ENCODE measurements around the gene TMEM178B. TPM values are rescaled to one million over a fixed set of nuclear protein-coding genes. Genes with fewer than 3 reads are reported as not detected.

TMEM178B gene
- polyA plus RNA-seq, 1 donor (not counting 4 experiments of a cell fraction or from before 2014, with no cell fraction given): not detected

DNA sequence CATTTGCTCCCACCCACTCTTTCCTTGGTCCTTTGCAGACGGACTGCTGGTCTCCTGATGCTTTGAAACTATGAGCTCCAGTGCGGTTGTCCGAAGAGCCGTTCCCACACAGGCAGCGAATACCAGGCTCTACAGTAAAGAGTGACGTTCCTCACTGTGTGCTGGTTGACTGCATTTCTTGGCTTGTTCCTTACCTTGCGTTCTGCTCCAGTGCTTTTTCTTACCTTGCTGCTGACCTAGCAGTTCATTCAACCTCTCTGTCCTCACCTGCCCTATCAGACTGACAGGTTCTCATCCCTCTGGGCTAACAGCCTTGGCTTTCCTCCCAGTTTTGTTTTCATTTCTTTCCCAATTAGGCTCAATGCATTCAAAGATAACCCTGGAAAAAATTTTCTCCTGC is 214.8 kb downstream of the TMEM178B start:
- no peak overlapping the region for H3K9ac ChIP-seq (ENCODE audit: control insufficient read depth, extremely low read depth, insufficient read depth, low read length)
- TF ChIP-seq, protein P1, sequence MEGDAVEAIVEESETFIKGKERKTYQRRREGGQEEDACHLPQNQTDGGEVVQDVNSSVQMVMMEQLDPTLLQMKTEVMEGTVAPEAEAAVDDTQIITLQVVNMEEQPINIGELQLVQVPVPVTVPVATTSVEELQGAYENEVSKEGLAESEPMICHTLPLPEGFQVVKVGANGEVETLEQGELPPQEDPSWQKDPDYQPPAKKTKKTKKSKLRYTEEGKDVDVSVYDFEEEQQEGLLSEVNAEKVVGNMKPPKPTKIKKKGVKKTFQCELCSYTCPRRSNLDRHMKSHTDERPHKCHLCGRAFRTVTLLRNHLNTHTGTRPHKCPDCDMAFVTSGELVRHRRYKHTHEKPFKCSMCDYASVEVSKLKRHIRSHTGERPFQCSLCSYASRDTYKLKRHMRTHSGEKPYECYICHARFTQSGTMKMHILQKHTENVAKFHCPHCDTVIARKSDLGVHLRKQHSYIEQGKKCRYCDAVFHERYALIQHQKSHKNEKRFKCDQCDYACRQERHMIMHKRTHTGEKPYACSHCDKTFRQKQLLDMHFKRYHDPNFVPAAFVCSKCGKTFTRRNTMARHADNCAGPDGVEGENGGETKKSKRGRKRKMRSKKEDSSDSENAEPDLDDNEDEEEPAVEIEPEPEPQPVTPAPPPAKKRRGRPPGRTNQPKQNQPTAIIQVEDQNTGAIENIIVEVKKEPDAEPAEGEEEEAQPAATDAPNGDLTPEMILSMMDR (optimal IDR thresholded peaks at IDR 0.05 in 1 of 3, IDR thresholded peaks at IDR 0.05 in 1 of 3, conservative IDR thresholded peaks at IDR 0.05 in 1 of 3; ENCODE audit: extremely low read depth in 1 of 3, insufficient read depth in 2 of 3, low read length in 3 of 3): no peak
- TF ChIP-seq EZH2 (IDR thresholded peaks at IDR 0.05; ENCODE audit: low read length): no peak
- no peak for FAIRE-seq

DNA sequence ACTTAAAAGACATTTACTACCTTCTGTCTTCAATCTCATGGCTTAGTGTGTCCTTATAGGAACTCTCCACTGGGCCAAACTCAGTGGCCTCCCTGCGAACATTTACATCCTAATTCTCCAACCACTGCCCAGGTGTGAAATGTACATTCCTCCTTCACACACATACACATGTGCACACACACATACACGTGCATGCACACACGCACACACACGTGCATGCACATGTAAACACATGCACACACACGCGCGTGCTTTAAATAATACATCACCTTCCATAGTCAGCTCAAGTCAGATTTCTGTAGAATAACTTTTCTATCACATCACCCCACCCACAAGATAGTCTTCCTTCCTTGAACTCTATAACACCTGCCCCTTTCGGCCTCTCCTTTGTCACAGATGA is 216.5 kb downstream of the TMEM178B start:
- no peak for FAIRE-seq
- no peaks in the 10 kb centered on the region for H3K36me3 ChIP-seq (ENCODE audit: control insufficient read depth in 2 of 2, extremely low read depth in 1 of 2, insufficient read depth in 2 of 2, low read length in 2 of 2)
- no peaks in the 10 kb centered on the region for H3K27me3 ChIP-seq (ENCODE audit: control insufficient read depth, extremely low read depth, insufficient read depth, low read length)

More for the DNA sequence above, 214.8 kb downstream of the TMEM178B start:
- no peak overlapping the region for H3K4me2 ChIP-seq (ENCODE audit: control insufficient read depth, extremely low read depth, insufficient read depth, low read depth, low read length)
- no peaks in the 10 kb centered on the region for H3K9me1 ChIP-seq (ENCODE audit: control insufficient read depth, extremely low read depth, insufficient read depth, low read length)
- no peak overlapping the region for H3K4me3 ChIP-seq (ENCODE audit: control insufficient read depth in 2 of 3, extremely low read depth in 1 of 3, insufficient read depth in 2 of 3, low read depth in 1 of 3, low read length in 3 of 3)
- H3K27me3 ChIP-seq (ENCODE audit: control insufficient read depth, extremely low read depth, insufficient read depth, low read length): no peaks in the 10 kb centered on the region
- H2AFZ ChIP-seq (ENCODE audit: control insufficient read depth, low read length): no peak overlapping the region
- no peaks in the 10 kb centered on the region for H3K79me2 ChIP-seq (ENCODE audit: control insufficient read depth, insufficient read depth, low read length)
- DNase-seq (ENCODE audit: low read depth, low spot score): no peak
- H3K4me1 ChIP-seq (ENCODE audit: control insufficient read depth, extremely low read depth, insufficient read depth, low read length): no peaks in the 10 kb centered on the region
- no peak overlapping the region for H3K27ac ChIP-seq (ENCODE audit: control insufficient read depth, insufficient read depth, low read length)
- dilution Hi-C loops (cut with MboI; ENCODE audit: extremely low pct_ligation_motif_present, low sequenced_read_pairs): no loop called here
- H3K36me3 ChIP-seq (ENCODE audit: control insufficient read depth in 2 of 2, extremely low read depth in 1 of 2, insufficient read depth in 2 of 2, low read length in 2 of 2): no peaks in the 10 kb centered on the region
- H4K20me1 ChIP-seq (ENCODE audit: control insufficient read depth, extremely low read depth, insufficient read depth, low read length): no peaks in the 10 kb centered on the region
- H3K9me3 ChIP-seq (ENCODE audit: control insufficient read depth, low read depth, low read length): no peaks in the 10 kb centered on the region

More for the DNA sequence above, 216.5 kb downstream of the TMEM178B start:
- no peak overlapping the region for H3K9ac ChIP-seq (ENCODE audit: control insufficient read depth, extremely low read depth, insufficient read depth, low read length)
- no peaks in the 10 kb centered on the region for H3K79me2 ChIP-seq (ENCODE audit: control insufficient read depth, insufficient read depth, low read length)
- H2AFZ ChIP-seq (ENCODE audit: control insufficient read depth, low read length): no peak overlapping the region
- no peaks in the 10 kb centered on the region for H4K20me1 ChIP-seq (ENCODE audit: control insufficient read depth, extremely low read depth, insufficient read depth, low read length)
- H3K4me2 ChIP-seq (ENCODE audit: control insufficient read depth, extremely low read depth, insufficient read depth, low read depth, low read length): no peak overlapping the region
- no peaks in the 10 kb centered on the region for H3K9me3 ChIP-seq (ENCODE audit: control insufficient read depth, low read depth, low read length)
- DNase-seq (ENCODE audit: low read depth, low spot score): no peak
- no peak overlapping the region for H3K27ac ChIP-seq (ENCODE audit: control insufficient read depth, insufficient read depth, low read length)
- no peaks in the 10 kb centered on the region for H3K9me1 ChIP-seq (ENCODE audit: control insufficient read depth, extremely low read depth, insufficient read depth, low read length)
- H3K4me3 ChIP-seq (ENCODE audit: control insufficient read depth in 2 of 3, extremely low read depth in 1 of 3, insufficient read depth in 2 of 3, low read depth in 1 of 3, low read length in 3 of 3): no peak overlapping the region
- no peak for TF ChIP-seq EZH2 (IDR thresholded peaks at IDR 0.05; ENCODE audit: low read length)
- TF ChIP-seq, protein P1 (optimal IDR thresholded peaks at IDR 0.05 in 1 of 3, IDR thresholded peaks at IDR 0.05 in 1 of 3, conservative IDR thresholded peaks at IDR 0.05 in 1 of 3; ENCODE audit: extremely low read depth in 1 of 3, insufficient read depth in 2 of 3, low read length in 3 of 3): no peak
- no peaks in the 10 kb centered on the region for H3K4me1 ChIP-seq (ENCODE audit: control insufficient read depth, extremely low read depth, insufficient read depth, low read length)
- dilution Hi-C loops (cut with MboI; ENCODE audit: extremely low pct_ligation_motif_present, low sequenced_read_pairs): no loop called here
